Lower lobe of right lung (tissue), 2 donors: ENCODE results near the gene CDADC1. TPM values are rescaled to one million over a fixed set of nuclear protein-coding genes. Genes with fewer than 3 reads are reported as not detected.
A peak's percentile ranks its signal among the peaks of the same experiment; 100 is the strongest.

ENCODE experiments used
- ATAC-seq, 2 donors: fragments of 200-7000 bp; cut with Tn5 transposase; one replicate each; pipeline ENCODE4 v1.9.1; 2020 to 2022; ENCODE audit warnings: mild to moderate bottlenecking in 2 of 2, moderate library complexity in 2 of 2
- DNase-seq: peaks from one replicate; pipeline ENCODE4 v3.0.0-alpha.2; 2020
- H3K27ac ChIP-seq: fragments of 200-600 bp; one replicate; pipeline ENCODE4 v1.8.0; 2022
- H3K27me3 ChIP-seq: fragments of 200-600 bp; one replicate; pipeline ENCODE4 v1.8.0; 2022; ENCODE audit warnings: low read depth
- H3K36me3 ChIP-seq: fragments of 200-600 bp; one replicate; pipeline ENCODE4 v1.8.0; 2022; ENCODE audit warnings: mild to moderate bottlenecking
- H3K4me1 ChIP-seq: fragments of 200-600 bp; one replicate; pipeline ENCODE4 v1.8.0; 2022
- H3K4me3 ChIP-seq: fragments of 200-600 bp; one replicate; pipeline ENCODE4 v1.8.0; 2022; ENCODE audit warnings: mild to moderate bottlenecking
- H3K9me3 ChIP-seq: fragments of 200-600 bp; one replicate; pipeline ENCODE4 v1.8.0; 2022
- intact Hi-C: fragments of 100-400 bp; cut with DNase I; formaldehyde crosslinking; loops from one replicate; pipeline ENCODE4 v1.11.0; 2022
- long read RNA-seq: library from polyadenylated mRNA; unstranded; transcript quantifications from one replicate; pipeline ENCODE4 v2.0.0, GENCODE V29; 2021
- total RNA-seq: library from RNA; stranded (reverse); fragmentation: NEBNext Ultra II Directional; extraction: Animal tissue kit (Norgen Biotek cat#: 25700); gene quantifications from one replicate; pipeline ENCODE4 v1.2.1, GENCODE V29; 2021
- TF ChIP-seq, protein P1 (sequence below): fragments of 200-600 bp; IDR thresholded peaks from one replicate; pipeline ENCODE4 v1.8.0; 2022; ENCODE audit warnings: antibody characterized with exemption, mild to moderate bottlenecking
- donor health status: DM: no; HTN: yes; CAD: no; lungs with severe emphysema.

Gene CDADC1
- 7.9 TPM for total RNA-seq
- long read RNA-seq, partial matches to known transcripts = 0 of 3 reads
- long read RNA-seq, other reads (novel, unspliced or antisense) = 2 of 3 reads

DNA sequence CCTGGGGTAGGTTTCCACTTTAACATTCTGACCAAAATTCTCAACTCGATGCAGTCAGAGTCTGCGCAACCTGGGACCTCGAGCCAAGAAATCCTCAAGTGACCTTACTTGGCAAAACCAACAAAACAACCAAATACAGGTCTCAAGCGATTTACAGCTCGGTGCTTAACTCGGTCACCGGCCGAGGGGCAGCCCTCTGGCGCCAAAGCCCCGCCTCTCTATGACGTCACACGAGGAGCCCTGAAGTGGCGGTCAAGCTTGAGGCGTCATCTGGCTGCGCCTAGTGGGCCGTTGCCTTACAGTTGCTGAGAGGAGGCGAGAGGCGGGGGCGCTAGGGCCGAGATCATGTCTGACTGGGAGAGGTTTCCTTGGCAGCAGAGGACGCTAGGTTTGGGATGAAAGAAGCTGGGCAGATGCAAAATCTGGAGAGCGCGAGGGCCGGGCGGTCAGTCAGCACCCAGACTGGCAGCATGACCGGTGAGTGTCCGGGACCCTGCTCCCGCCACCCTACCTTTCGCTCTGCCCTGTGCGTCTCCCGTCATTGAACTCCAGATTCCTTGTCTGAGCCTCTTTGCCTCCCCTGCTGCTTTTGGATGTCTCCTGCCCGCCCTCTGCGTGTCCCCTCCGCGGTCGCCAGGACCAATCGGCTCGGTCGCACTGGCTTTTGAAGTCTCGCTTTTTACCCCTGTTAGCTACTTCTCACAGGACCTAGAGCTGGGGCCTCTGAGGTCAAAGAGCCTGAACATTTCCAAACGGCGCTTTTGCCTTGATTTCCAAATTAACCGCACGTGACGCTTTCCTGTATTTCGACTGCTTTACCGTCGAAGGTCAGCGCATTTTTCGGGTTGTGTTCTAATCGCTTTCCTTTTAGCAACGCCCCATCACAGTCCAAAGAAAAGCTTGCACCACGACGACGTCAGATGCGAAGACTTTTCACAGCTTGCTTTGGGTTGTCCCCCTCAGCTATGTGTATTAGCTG lies at the start of gene CDADC1:
CDADC1 (plus strand) TSS at position 283 of the 979 bp plus-strand sequence; CDS start at position 396, 113 bp downstream.
- peak within 1 kb of the TSS; percentile 81 for H3K4me3 ChIP-seq
- peak within 1 kb of the TSS; percentile 95 for H3K27ac ChIP-seq
- H3K9me3 ChIP-seq = no peaks in the 10 kb centered on the region
- intact Hi-C loops = no loop called here
- peaks cover 25% of the 10 kb centered on the region for H3K4me1 ChIP-seq
- no peaks in the 10 kb centered on the region for H3K27me3 ChIP-seq
- TF ChIP-seq, protein P1, sequence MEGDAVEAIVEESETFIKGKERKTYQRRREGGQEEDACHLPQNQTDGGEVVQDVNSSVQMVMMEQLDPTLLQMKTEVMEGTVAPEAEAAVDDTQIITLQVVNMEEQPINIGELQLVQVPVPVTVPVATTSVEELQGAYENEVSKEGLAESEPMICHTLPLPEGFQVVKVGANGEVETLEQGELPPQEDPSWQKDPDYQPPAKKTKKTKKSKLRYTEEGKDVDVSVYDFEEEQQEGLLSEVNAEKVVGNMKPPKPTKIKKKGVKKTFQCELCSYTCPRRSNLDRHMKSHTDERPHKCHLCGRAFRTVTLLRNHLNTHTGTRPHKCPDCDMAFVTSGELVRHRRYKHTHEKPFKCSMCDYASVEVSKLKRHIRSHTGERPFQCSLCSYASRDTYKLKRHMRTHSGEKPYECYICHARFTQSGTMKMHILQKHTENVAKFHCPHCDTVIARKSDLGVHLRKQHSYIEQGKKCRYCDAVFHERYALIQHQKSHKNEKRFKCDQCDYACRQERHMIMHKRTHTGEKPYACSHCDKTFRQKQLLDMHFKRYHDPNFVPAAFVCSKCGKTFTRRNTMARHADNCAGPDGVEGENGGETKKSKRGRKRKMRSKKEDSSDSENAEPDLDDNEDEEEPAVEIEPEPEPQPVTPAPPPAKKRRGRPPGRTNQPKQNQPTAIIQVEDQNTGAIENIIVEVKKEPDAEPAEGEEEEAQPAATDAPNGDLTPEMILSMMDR = no peak
- ATAC-seq (peak; percentile 98 to 99), DNase-seq (peak; percentile 99)
- no peaks in the 10 kb centered on the region for H3K36me3 ChIP-seq

DNA sequence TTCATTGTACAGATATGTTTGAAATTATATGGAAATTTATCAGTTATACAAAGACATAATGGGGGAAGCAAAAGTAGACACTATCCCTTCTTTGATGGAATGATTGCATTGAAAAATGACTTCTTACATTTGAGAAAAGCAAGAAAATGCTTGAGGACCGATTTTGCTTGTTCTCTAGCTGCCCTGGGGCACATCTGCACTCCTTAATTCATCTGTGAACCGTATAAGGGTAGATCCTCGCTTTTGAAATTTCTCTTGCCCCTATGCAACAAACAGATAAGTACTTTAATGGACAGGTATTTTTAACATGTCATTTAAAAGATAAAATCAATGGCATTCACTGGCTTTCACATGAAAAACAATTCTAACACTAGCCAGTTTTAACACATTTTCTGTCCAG lies 41.1 kb upstream of the CDADC1 start:
- no peaks in the 10 kb centered on the region for H3K27me3 ChIP-seq
- no peak overlapping the region for H3K4me3 ChIP-seq
- no peak for ATAC-seq
- no peak overlapping the region for H3K27ac ChIP-seq
- TF ChIP-seq, protein P1 = no peak
- H3K9me3 ChIP-seq = no peaks in the 10 kb centered on the region
- intact Hi-C loops = no loop called here
- H3K36me3 ChIP-seq = peaks cover 73% of the 10 kb centered on the region
- H3K4me1 ChIP-seq = no peaks in the 10 kb centered on the region
- DNase-seq = no peak

DNA sequence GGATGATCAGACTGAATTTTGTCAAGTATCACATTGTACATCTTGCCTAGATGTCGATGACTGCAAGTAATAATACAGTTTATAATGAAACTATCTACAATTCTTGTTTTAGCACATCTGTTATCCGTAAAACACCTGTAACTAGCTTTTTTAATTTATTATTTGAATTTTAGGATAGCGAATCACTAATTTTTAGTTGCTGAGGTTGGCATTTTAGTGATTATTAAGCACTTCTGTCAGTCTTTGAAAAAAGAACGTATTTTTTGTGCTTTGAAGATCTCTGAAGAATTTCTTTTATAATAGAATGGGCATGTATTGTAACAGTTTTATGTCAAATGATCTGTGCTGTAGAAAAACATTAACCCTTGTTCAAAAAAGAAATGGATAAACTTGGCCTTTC lies 39.1 kb upstream of the CDADC1 start:
- no peak overlapping the region for H3K4me3 ChIP-seq
- H3K27me3 ChIP-seq = no peaks in the 10 kb centered on the region
- no peak for ATAC-seq
- TF ChIP-seq, protein P1 = no peak
- H3K9me3 ChIP-seq = no peaks in the 10 kb centered on the region
- intact Hi-C loops = no loop called here
- H3K4me1 ChIP-seq = no peaks in the 10 kb centered on the region
- peaks cover 53% of the 10 kb centered on the region for H3K36me3 ChIP-seq
- H3K27ac ChIP-seq = no peak overlapping the region
- no peak for DNase-seq

DNA sequence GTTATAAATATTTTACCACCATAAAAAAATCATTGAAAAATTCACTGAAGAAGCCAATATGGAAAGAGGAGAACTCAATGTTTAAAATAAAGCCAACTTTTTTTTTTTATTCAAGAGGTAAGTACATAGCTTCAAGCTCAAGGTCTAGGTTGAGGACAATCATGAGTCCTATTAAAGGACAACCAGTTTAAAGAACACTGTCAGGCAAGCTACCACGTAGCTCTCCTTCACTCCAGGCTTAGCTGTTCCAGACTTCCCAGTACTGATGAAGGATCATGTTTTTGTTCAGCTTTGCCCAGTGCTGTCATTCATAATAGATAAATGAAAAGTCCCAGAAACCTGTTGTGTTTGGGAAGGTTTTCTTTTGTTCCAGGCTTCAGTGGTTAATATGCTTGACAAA lies 37.6 kb upstream of the CDADC1 start:
- intact Hi-C loops = no loop called here
- H3K4me3 ChIP-seq = no peak overlapping the region
- no peak overlapping the region for H3K27ac ChIP-seq
- H3K4me1 ChIP-seq = peaks cover 6% of the 10 kb centered on the region
- ATAC-seq (no peak), DNase-seq (no peak)
- TF ChIP-seq, protein P1 = no peak
- no peaks in the 10 kb centered on the region for H3K27me3 ChIP-seq
- peaks cover 38% of the 10 kb centered on the region for H3K36me3 ChIP-seq
- no peaks in the 10 kb centered on the region for H3K9me3 ChIP-seq

DNA sequence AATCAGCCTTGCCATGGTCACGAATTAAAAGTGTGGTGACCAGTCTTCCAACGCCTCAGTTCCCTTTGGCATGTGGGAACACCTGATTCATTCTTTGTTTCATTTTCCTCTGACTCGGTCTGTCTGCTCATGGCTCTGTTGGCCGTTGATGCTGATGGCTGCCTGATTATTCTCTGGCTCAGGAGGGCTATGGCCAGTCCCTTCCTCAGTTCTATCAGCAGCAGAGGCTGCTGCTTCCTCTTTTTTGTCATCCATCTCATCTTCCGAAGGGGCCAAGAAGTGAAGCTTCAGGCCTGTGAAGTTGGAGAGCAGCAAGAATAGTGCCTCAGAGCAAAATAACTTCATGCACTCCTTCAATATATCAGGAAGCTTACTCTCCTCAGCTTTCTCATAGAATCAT lies 37.1 kb upstream of the CDADC1 start:
- intact Hi-C loops = no loop called here
- Histone ChIP-seq H3K9me3 (no peaks in the 10 kb centered on the region), H3K4me3 (no peak overlapping the region), H3K4me1 (peaks cover 7% of the 10 kb centered on the region), H3K36me3 (peaks cover 38% of the 10 kb centered on the region), H3K27me3 (no peaks in the 10 kb centered on the region), H3K27ac (no peak overlapping the region)
- ATAC-seq = no peak
- no peak for DNase-seq
- TF ChIP-seq, protein P1 = no peak
